ENCODE measurements around the gene TMEM187.
"Not testable (repeated sequence)": the region's sequence is repeated elsewhere in the genome, so short reads cannot be mapped to it uniquely, and the experiment has no call there.

Gene TMEM187

DNA sequence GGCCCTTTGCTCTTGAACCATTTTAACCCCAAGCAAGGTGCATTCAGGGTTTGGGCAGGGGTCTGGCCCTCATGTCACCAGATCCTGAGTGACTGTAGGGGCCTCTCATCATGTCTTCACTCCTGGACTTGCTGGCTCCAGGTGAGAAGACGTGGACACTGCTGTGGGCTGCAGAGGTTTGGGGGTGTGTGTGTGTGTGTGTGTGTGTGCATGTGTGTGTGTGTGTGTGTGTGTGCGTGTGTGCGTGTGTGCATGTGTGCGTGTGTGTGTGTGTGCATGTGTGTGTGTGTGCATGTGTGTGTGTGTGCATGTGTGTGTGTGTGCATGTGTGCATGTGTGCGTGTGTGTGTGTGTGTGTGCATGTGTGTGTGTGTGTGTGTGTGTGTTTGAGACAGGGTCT is 21.8 kb downstream of the TMEM187 start:
- in situ Hi-C loops (cut with MboI; ENCODE audit: low sequenced_read_pairs): not testable (repeated sequence)

DNA sequence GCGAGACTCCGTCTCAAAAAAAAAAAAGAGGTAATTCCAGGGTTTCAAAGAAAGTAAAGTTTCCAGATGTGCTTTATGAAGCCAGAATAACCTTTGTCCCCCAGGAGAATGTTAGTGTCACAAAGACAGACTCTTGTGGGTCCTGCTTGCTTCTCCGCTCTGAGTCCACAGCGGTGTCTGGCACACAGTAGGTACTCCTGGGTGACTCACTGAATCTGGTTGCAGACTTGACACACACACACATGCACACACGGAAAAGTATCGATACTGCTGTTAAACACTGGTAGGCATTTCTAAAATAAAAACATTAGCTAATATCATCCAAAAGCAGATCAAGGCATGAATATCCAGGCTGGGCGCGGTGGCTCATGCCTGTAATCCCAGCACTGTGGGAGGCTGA is 22.9 kb downstream of the TMEM187 start:
- in situ Hi-C loops (cut with MboI; ENCODE audit: low sequenced_read_pairs): no loop called here

DNA sequence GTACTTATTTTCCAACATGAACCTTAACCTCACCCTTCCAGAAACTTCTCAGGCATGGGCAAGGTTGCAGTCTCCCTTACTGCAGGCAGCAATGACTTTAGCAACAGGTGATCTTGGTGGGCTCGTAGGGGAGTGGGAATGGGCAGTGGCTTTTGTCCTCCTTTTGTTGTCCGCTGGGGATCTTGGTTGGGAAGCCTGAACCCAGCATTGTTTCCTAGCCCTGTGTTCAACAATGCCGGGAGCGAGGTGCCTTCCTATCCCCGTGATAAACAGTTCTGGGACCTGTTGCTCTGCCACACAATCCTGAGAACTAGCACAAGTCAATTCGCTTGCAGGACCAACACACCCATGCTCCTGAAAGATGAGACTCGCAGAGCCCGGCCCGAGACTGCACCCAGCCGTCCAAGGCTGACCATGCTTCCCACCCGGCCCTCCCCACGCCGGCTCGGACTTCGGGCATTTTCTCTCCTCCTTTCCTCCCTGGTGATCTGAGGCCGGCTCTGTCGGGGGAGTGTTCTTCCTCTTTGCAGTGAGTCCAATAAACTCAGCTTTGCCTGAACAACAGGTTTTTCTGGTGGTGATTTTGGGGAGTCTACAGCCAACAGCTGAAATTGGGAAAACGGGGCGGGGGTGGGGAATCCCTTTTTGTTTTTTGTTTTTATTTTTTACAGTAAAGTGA is 26.9 kb downstream of the TMEM187 start:
- in situ Hi-C loops (cut with MboI; ENCODE audit: low sequenced_read_pairs): no loop called here

DNA sequence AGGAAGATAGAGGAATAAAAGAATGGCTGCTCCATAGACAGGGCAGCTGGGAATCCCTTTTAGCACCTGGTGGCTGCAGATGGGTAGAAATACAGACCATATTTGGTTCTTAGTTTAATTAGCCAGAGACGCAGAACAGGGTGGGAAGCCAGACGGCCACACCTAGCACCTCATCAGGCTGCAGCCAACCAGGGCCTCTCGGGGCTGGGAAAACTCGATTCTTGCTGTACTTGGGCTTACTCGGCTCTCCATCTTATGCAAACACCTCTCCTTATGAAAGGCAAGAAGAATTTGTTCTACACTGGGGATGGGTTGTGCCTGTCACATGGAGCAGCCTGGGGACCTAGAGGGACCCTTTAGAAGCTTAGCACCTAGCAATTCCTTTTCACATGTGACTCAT is 27.5 kb downstream of the TMEM187 start:
- in situ Hi-C loops (cut with MboI; ENCODE audit: low sequenced_read_pairs): no loop called here

DNA sequence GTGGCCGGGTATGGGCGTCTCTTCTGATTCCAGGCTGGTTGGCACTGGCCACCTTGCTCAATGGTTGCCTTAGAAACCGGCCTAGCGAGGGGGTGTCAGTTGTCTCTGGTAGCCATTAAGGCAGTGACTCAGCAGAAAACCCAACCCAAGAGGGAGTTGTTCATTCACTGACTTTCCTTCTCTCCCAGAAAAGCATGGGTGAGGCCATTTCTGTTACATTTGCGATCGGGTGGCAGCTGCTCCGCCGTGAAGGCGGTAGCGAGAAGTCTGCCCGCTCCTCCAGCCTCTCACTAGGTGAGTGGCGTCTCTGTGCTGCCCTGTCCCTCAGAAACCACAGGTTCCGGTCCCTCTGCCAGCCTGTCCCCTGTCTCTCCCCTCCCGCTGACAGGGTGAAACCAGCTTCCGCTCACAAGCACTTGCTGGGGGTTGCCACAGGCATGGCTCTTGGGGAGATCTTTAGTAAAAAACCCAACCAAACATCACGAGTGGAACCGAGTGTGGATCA is 29.7 kb downstream of the TMEM187 start:
- in situ Hi-C loops (cut with MboI; ENCODE audit: low sequenced_read_pairs): no loop called here

DNA sequence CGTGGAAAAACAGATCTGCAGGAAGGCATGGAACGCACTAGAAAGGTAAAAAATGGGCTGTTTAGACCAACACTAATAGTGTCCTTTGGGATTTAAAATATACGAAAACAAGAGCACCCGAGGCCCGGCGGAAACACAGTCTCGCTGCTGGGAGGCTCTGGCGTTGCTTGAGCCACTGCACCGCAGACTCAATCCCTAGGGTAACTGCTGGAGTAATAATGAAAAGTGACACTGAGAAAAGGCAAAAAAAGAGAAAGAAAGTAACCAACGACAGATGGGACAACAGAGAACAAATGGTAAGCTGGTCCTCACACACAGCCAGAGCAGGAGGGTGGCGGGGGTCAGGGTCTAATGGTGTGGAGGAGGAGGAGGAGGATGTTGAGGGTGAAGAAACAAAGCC is 31.8 kb downstream of the TMEM187 start:
- in situ Hi-C loops (cut with MboI; ENCODE audit: low sequenced_read_pairs): no loop called here

DNA sequence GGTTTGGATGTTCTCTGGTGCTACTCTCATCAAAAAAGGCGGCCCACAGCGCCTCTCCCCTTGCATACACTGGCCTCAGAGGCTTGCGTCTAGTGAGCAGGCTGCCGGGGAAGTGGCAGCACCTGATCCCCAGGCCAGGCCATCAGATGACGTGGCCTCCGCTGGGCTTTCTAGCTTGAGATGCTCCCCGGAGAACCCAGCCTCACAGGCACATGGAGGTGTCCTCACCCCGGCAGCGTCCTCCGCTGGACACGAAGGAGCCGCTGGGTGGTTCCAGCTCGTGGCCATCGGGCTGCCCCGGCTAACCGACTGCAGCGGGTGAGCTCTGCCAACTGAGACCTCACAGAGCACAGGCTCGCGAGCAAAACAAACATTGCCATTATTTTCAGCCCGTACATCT is 34.4 kb downstream of the TMEM187 start:
- in situ Hi-C loops (cut with MboI; ENCODE audit: low sequenced_read_pairs): no loop called here

DNA sequence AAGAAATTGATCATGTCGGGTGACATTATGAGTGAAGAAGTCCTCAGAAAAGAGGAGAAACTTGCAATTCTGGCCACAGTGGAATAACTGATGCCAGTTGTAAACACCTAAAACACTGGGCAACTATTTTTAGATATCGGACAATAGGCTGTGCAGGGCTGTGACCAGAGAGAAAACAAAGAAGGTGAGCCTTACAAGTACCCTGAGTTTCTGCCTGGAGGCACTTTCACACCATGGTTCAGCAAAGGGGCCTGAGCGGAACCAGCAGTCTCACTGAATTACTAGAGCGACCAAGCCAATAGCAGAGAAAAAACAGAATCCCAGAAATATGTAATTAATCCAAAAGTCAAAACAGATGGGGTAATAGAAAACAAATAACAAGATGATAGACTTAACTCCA is 36.0 kb downstream of the TMEM187 start:
- in situ Hi-C loops (cut with MboI; ENCODE audit: low sequenced_read_pairs): no loop called here

DNA sequence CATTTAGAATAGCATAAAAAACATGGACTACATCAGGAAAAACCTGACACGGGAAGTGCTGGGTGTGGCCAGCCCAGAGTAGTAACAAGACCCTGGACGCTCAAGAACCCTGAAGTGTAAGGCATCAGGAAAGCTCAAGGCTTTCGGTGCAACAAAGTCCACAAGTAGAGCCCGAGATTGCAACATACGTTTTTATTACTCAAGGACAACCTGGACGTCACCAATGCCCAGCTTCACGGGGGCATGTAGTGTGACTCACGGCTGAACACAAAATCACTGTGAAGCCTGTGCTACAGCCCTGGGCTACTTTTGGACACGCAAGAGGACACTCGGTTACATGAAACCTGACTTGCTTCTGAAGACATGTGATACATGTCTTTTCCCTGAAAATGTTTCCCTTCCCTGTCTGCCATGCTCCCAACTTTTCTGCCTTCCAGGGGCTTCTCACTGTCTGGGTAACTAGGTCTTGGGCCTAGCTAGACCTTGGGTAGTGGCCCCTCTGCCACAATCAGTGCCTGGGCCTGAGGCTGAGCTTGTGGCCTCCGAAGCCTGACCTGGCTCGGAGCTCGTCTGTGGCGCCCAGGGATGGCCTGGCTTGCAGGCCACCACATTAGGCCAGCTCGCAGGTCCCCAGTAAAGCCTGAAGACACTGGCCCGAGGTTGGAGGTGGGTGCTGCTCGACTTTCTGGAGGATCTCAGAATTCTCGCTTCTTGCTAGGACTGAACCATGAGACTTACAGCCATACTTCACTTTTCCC is 38.0 kb downstream of the TMEM187 start:
- in situ Hi-C loops (cut with MboI; ENCODE audit: low sequenced_read_pairs): no loop called here

DNA sequence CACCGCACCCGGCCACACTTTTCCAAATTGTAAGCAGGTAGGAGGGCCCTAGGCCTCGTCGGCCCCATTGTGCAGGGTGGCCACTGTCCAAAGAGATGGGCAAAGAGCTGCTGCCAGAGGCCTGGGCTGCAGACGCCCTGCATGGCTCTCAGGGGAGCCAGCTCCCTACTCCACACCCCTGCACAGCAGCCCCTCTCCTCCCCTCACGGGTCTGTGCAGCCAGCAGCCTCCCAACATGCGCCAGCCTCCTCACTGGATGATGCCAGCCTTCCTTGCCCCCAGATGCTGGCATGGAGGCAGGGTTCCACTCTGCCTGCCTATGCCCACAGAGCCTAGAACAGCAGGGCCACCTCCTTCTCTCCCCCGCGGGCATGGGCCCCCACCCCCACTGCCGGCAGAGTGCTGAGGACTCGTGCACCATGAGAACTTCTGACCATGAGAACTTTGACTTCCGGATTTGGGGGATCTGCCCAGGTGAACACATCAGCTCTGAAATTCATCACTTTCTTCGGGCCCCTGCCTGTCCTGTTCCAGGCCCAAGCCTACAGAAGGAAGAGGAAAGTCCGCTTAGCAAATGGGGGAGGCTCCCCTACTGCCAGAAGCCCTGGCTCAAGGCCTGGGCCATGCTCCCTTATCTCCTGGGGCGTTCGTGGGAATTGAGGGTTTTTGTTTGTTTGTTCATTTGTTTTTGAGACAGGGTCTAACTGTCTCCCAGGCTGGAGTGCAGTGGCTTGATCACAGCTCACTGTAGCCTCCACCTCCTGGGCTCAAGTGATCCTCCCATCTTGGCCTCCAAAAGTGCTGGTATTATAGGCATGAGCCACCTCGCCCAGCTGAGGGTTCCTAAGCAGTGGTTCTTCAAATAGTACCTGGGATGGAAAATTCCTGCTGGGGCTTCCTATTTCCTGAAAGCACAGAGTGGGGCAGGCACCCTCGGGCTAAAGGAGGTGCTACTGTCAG is 39.1 kb downstream of the TMEM187 start:
- in situ Hi-C loops (cut with MboI; ENCODE audit: low sequenced_read_pairs): no loop called here

DNA sequence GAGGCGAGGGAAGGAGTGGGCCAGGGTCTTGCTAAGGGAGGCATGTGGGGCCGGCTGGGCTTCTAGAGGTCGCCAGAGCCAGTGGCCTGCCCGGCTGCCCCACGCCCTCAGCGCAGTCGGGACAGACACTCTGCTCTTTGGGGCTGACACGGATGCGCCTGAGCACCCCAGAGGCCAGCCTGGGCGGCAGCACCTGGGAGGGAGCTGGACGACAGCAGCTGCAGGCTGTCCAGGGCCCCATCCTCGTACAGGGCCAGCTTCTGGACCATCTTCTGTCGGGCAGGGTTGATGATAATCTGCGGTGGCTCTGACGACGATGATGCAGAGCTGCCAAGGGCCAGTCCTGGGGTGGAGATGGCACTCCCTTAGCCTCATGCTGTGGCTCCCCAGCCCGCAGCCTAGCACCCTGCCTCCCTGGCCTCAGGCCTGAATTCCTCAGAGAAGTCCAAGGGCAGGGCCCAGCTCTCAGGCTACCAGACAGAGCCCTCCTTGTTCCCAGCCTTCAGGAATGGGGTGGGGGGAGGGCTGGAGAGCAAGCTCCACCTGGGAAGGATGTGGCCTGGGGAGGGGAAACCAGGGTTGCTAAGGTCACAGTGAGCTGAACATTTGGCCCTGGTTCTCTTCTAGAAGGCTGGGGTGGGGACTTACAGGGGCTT is 39.9 kb downstream of the TMEM187 start:
- in situ Hi-C loops (cut with MboI; ENCODE audit: low sequenced_read_pairs): no loop called here

DNA sequence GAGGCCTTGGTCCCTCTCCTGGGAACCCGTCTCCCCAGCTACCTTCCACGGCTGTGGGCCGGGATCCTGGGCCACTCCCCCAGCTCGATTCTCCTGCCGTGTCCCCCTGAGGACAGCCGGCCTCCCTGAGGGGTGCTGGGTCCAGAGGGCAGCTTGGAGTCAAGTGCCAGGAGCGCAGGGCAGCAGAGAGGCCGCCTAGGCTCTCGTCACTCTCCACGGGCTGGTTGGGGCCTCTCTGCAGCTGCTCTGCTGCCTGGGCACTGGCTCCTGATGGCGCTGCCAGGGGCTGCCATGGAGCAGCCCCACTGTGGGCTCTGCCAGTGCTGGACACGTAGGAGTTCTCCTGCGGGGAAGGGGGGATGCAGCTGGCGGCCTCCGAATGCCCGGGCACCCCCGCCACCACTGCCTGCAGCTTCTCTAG is 40.5 kb downstream of the TMEM187 start:
- in situ Hi-C loops (cut with MboI; ENCODE audit: low sequenced_read_pairs): no loop called here

DNA sequence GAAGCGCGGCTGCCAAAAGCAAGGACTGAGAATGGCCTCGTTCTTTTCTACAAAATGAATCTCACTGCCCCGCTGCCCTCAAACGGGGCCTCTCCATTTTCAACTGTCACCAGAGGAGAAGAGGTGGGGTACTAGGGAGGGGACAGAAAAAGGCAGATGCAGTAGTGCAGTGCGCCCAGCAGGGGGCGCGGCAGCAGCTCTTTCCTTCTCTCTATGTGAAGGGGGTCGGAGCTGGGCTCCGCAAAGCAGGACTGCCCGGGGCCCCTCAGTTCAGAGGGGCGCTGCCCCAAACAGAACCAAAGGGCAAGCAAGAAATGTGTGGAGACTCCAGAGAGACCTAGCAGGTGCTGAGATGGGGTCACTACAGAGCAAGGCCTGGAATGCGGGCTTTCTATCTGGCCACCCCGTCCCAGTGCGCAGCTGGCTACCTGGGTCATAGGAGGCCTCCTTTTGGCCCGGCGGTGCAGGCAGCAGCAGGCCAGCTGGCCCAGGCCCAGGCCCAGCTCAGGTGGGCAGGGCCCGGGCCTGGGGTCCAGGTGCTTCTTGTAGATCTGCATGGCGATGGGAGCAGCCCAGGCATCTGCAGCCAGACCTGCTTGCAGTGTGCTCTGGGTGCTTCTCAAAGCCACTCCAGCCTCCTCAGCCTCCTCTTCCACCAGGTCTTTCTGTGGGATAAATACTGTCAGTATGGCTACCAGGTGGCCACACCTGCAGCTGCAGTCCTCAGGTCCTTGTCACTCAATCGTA is 41.2 kb downstream of the TMEM187 start:
- in situ Hi-C loops (cut with MboI; ENCODE audit: low sequenced_read_pairs): no loop called here

DNA sequence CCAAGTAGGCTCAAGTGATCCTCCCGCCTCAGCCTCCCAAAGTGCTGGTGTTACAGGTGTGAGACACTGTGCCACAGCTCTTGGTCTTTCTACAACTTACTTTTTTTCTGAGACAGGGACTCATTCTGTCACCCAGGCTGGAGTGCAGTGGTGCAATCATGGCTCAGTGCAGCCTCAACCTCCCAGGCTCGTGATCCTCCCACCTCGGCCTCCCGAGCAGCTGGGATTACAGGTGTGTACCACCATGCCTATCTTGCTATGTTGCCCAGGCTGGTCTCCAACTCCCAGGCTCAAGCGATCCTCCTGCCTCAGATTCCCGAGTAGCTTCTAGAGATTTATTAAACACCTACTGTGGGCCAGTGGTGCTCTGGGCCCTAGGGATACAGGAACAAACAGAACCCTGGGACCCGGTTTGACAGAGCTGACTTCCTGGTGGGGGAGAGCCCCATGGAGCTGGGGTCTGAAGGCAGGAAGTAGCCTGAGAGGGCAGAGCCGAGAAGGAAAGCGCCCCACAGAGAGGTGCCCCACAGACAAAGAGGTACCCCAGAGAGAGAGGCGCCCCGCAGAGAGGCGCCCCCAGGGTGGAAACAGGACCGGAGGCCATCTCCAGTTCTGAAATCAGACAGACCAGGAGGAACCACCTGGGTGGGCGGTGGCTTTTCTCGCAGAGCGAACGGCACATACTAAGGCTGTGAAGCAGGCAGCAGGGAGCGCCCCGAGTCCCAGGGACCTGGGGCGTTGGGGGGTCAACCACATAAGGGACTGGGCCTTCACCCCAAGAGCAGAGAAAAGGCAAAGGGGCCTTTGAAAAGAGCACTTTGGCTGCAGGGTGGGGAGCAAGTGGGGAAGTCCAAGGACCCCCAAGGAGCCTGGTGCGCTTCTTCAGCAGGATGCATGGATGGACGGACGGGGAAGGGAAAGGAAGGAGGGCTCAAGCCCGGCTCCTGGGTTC is 42.2 kb downstream of the TMEM187 start:
- in situ Hi-C loops (cut with MboI; ENCODE audit: low sequenced_read_pairs): no loop called here

DNA sequence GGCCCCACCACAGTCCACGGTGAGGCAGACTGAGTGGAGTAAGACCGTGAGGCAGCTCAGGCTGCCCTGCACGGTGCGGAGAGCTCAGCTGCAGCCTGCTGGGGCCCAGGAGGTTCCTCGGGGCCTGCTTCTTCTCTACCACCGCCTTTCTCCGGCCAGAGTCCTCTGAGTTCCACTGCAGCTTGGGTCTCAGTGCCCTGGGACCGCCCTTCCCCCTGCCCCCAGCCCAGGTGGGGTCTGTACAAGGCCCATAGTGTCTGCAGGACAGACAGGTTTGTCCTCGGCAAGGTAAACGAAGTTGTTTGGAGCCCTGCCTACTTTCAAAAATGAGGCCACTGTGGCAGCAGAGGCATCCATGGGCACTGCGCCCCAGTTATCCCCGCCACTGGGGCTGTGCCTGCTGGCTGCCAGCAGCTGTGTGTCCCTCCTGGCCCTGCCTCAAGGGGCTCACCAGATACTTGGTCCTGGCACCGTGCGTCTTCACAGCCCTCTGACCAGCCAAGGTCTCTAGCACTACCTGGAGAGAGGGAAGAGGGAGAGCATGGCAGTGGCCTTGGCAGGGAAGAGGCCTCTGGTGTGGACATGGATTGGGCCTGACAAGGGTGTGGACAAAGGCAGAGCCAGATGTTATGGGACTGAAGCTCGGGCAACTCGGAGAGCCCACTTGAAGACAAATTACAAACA is 43.2 kb downstream of the TMEM187 start:
- in situ Hi-C loops (cut with MboI; ENCODE audit: low sequenced_read_pairs): no loop called here

DNA sequence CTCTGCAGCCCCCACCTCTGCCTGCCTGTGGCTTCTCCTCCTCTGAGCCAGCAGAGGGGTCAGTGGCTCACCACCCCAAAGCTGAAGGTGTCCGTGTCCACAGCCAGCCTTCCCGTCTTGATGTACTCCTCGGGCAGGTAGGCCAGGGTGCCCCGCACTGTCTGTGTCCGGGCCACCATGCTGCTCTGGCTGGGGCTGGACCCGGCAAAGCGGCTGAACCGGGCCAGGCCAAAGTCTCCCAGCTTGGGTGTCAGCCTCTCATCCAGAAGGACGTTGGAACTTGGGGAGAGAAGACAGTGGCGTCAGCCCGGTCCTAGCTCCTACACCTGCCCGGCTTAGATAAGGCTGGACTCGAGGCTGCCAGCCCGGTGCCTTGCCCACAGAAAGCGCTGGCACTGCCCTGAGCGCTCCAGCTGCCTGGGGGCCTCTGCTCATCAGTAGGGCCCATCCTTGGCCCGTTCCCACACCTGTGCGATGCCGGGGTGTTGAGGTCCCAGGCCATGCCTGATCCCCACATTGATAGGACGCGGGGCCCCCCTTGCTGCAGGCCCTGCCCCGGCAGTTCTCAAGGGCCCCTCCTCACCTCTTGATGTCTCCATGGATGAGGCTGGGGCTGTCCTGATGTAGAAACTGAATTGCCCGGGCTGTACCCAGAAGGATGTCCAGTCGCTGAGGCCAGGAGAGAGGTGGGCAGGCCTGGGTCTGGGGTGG is 44.0 kb downstream of the TMEM187 start:
- in situ Hi-C loops (cut with MboI; ENCODE audit: low sequenced_read_pairs): no loop called here

DNA sequence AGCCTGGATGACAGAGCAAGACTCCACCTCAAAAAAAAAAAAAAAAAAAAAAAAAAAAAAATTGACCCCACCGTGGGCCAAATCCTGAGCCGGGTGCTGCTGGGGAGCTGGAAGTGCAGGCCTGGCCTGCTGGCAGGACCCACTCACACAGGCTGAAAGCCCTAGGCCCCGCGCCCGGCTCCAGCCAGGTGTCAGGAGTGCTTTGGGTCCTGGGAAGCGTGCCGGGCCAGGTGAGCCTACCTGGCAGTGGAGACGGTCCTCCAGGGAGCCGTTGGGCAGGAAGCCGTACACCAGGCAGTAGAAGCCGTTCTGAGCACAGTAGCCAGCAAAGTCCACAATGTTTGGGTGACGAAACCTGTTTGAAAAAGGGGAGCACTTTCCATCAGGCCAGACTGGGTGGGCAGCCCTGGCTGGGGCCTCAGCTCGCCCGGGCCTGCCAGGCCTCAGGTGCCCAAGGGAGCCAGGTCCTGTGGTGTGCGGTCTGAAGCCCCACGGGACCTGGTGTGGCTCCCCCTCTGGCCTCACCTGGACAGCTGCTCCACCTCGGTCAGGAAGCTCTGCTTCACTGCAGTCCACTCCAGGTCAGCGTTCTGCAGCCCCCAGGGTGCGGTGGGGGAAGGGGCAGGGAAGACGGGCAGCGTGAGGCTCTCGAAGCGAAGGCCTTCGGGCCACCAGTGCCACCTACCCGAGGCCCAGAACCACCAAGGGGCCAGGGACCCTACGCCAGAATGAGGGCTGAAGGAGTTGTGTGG is 45.4 kb downstream of the TMEM187 start:
- in situ Hi-C loops (cut with MboI; ENCODE audit: low sequenced_read_pairs): no loop called here

All from hTERT RPE-1 (cell line).